ENCODE results near the gene CTRB1.
"Not testable (repeated sequence)": the region's sequence is repeated elsewhere in the genome, so short reads cannot be mapped to it uniquely, and the experiment has no call there.

Gene CTRB1

GRCh38 chr16:75242436-75243078 is 23.8 kb downstream of the CTRB1 start:
- DNase-seq = not testable (repeated sequence)

- no peak for DNase-seq
Measured at GRCh38 chr16:75243667-75244224, 25.0 kb downstream of the CTRB1 start.

GRCh38 chr16:75244225-75244809 is 25.5 kb downstream of the CTRB1 start:
- DNase-seq = no peak

- DNase-seq = peak; percentile 89
Measured at GRCh38 chr16:75244844-75245758, 26.3 kb downstream of the CTRB1 start.

- no peak for DNase-seq
Measured at GRCh38 chr16:75246504-75247205, 27.9 kb downstream of the CTRB1 start.

GRCh38 chr16:75247249-75247648 is 28.5 kb downstream of the CTRB1 start:
- DNase-seq = no peak

- no peak for DNase-seq
Measured at GRCh38 chr16:75248142-75248535, 29.4 kb downstream of the CTRB1 start.

- no peak for DNase-seq
Measured at GRCh38 chr16:75248536-75249380, 30.0 kb downstream of the CTRB1 start.

- no peak for DNase-seq
Measured at GRCh38 chr16:75249441-75249840, 30.7 kb downstream of the CTRB1 start.

GRCh38 chr16:75250089-75250808 is 31.5 kb downstream of the CTRB1 start:
- DNase-seq = peak in 1 of 2 experiments; percentile 39

GRCh38 chr16:75250809-75251279 is 32.1 kb downstream of the CTRB1 start:
- DNase-seq = no peak

- DNase-seq = peak; percentile 57 to 69
Measured at GRCh38 chr16:75251280-75252048, 32.7 kb downstream of the CTRB1 start, which contains the start of gene BCAR1. BCAR1 (minus strand) TSS chr16:75251624; CDS start chr16:75251482, 142 bp downstream.

GRCh38 chr16:75252049-75252864 is 33.5 kb downstream of the CTRB1 start:
- no peak for DNase-seq

- peak in 1 of 2 experiments; percentile 40 for DNase-seq
Measured at GRCh38 chr16:75252946-75253911, 34.4 kb downstream of the CTRB1 start.

- peak in 1 of 2 experiments; percentile 54 for DNase-seq
Measured at GRCh38 chr16:75254359-75254837, 35.6 kb downstream of the CTRB1 start.

- no peak for DNase-seq
Measured at GRCh38 chr16:75256059-75256571, 37.3 kb downstream of the CTRB1 start.

GRCh38 chr16:75256696-75257343 is 38.0 kb downstream of the CTRB1 start:
- DNase-seq = no peak
